NCI-H226 (cell line): Measurements from ENCODE around the gene PLA2G15.
A peak's percentile ranks its signal among the peaks of the same experiment; 100 is the strongest.

ENCODE experiments used
- DNase-seq: peaks from one replicate; pipeline ENCODE4 v3.0.0-alpha.2; 2015

The PLA2G15 gene

GRCh38 chr16:68244903-68245853 is at the start of gene PLA2G15:
PLA2G15 (plus strand) TSS chr16:68245373; CDS start chr16:68245427, 54 bp downstream.
- DNase-seq, result peak; percentile 84

- no peak for DNase-seq
Observed at GRCh38 chr16:68197250-68197649, 47.9 kb upstream of the PLA2G15 start.

- peak; percentile 10 for DNase-seq
Observed at GRCh38 chr16:68200088-68200783, 44.9 kb upstream of the PLA2G15 start.

- no peak for DNase-seq
Observed at GRCh38 chr16:68202091-68202519, 43.1 kb upstream of the PLA2G15 start.

- no peak for DNase-seq
Observed at GRCh38 chr16:68206245-68206644, 38.9 kb upstream of the PLA2G15 start.

GRCh38 chr16:68214726-68215125 is 30.4 kb upstream of the PLA2G15 start:
- no peak for DNase-seq

GRCh38 chr16:68215302-68215701 is 29.9 kb upstream of the PLA2G15 start:
- DNase-seq, result no peak

GRCh38 chr16:68216240-68216639 is 28.9 kb upstream of the PLA2G15 start:
- DNase-seq, result no peak

- no peak for DNase-seq
Observed at GRCh38 chr16:68217506-68217905, 27.7 kb upstream of the PLA2G15 start.

- no peak for DNase-seq
Observed at GRCh38 chr16:68219725-68220351, 25.3 kb upstream of the PLA2G15 start.

- DNase-seq, result no peak
Observed at GRCh38 chr16:68223072-68223471, 22.1 kb upstream of the PLA2G15 start.

GRCh38 chr16:68226116-68226515 is 19.1 kb upstream of the PLA2G15 start:
- DNase-seq, result no peak

GRCh38 chr16:68227183-68227793 is 17.9 kb upstream of the PLA2G15 start:
- DNase-seq, result no peak

GRCh38 chr16:68227850-68228553 is 17.2 kb upstream of the PLA2G15 start:
- no peak for DNase-seq

- no peak for DNase-seq
Observed at GRCh38 chr16:68228652-68229051, 16.5 kb upstream of the PLA2G15 start.

GRCh38 chr16:68229431-68230175 is 15.6 kb upstream of the PLA2G15 start:
- no peak for DNase-seq

GRCh38 chr16:68230176-68230571 is 15.0 kb upstream of the PLA2G15 start:
- no peak for DNase-seq

- DNase-seq, result no peak
Observed at GRCh38 chr16:68230956-68231355, 14.2 kb upstream of the PLA2G15 start.

GRCh38 chr16:68231384-68232136 is 13.6 kb upstream of the PLA2G15 start:
- DNase-seq, result no peak

- DNase-seq, result no peak
Observed at GRCh38 chr16:68232335-68232734, 12.8 kb upstream of the PLA2G15 start.
